GM20431 (cell line): ENCODE results near the gene KRTAP20-4.

Experiments used
- in situ Hi-C: fragments of 300-500 bp; cut with MseI, MboI; formaldehyde crosslinking; loops from one replicate; pipeline ENCODE4 v1.15.0; 2020; ENCODE audit warnings: low sequenced_read_pairs; ENCODE audit not compliant: unreplicated experiment

Gene KRTAP20-4

GRCh38 chr21:30620522-30620921 is at the start of gene KRTAP20-4:
Gene KRTAP20-4, plus strand, starts transcription at chr21:30620627.
- in situ Hi-C loops = no loop called here

GRCh38 chr21:30577766-30578165 is 42.7 kb upstream of the KRTAP20-4 start:
- in situ Hi-C loops = no loop called here

- in situ Hi-C loops = no loop called here
These were observed 41.1 kb upstream of the KRTAP20-4 start for GRCh38 chr21:30579346-30579745.

GRCh38 chr21:30580132-30580531 is 40.3 kb upstream of the KRTAP20-4 start:
- in situ Hi-C loops = no loop called here

- in situ Hi-C loops = no loop called here
These were observed 37.6 kb upstream of the KRTAP20-4 start for GRCh38 chr21:30582870-30583269.

- in situ Hi-C loops = no loop called here
These were observed 30.1 kb upstream of the KRTAP20-4 start, which contains the start of gene KRTAP22-2 for GRCh38 chr21:30590297-30590696. Gene KRTAP22-2, minus strand, starts transcription at chr21:30590397.

GRCh38 chr21:30592140-30592539 is 28.3 kb upstream of the KRTAP20-4 start, which contains the start of gene KRTAP6-3:
Gene KRTAP6-3, plus strand, starts transcription at chr21:30592440. Its CDS starts 6 bp downstream, at chr21:30592446.
- in situ Hi-C loops = no loop called here

- in situ Hi-C loops = no loop called here
These were observed 21.6 kb upstream of the KRTAP20-4 start, which contains the start of gene KRTAP6-2 for GRCh38 chr21:30598802-30599201. Gene KRTAP6-2, minus strand, starts transcription at chr21:30598902. Its CDS starts 28 bp downstream, at chr21:30598874.

GRCh38 chr21:30600787-30601186 is 19.6 kb upstream of the KRTAP20-4 start, which contains the start of gene KRTAP22-1:
Gene KRTAP22-1, plus strand, starts transcription at chr21:30601087.
- in situ Hi-C loops = no loop called here

GRCh38 chr21:30605968-30606367 is 14.5 kb upstream of the KRTAP20-4 start:
- in situ Hi-C loops = no loop called here

GRCh38 chr21:30612132-30612531 is 8.3 kb upstream of the KRTAP20-4 start:
- in situ Hi-C loops = no loop called here

GRCh38 chr21:30613836-30614235 is 6.6 kb upstream of the KRTAP20-4 start, which contains the start of gene KRTAP6-1:
Gene KRTAP6-1, minus strand, starts transcription at chr21:30613930. Its CDS starts 26 bp downstream, at chr21:30613904.
- in situ Hi-C loops = no loop called here

GRCh38 chr21:30615199-30615598 is 5.2 kb upstream of the KRTAP20-4 start:
- in situ Hi-C loops = no loop called here

- in situ Hi-C loops = no loop called here
These were observed 4.3 kb upstream of the KRTAP20-4 start, which contains the start of gene KRTAP20-1 for GRCh38 chr21:30616125-30616524. Gene KRTAP20-1, plus strand, starts transcription at chr21:30616425. Its CDS starts 30 bp downstream, at chr21:30616455.

GRCh38 chr21:30620080-30620479 is 347 bp upstream of the KRTAP20-4 start:
- in situ Hi-C loops = no loop called here

- in situ Hi-C loops = no loop called here
These were observed 2.9 kb downstream of the KRTAP20-4 start for GRCh38 chr21:30623362-30623761.

GRCh38 chr21:30625449-30626165 is 5.2 kb downstream of the KRTAP20-4 start:
- in situ Hi-C loops = no loop called here

GRCh38 chr21:30628109-30628508 is 7.7 kb downstream of the KRTAP20-4 start:
- in situ Hi-C loops = no loop called here

- in situ Hi-C loops = no loop called here
These were observed 8.8 kb downstream of the KRTAP20-4 start for GRCh38 chr21:30629200-30629599.

GRCh38 chr21:30634906-30635305 is 14.5 kb downstream of the KRTAP20-4 start, which contains the start of gene KRTAP20-2:
Gene KRTAP20-2, plus strand, starts transcription at chr21:30635206. Its CDS starts 58 bp downstream, at chr21:30635264.
- in situ Hi-C loops = no loop called here

- in situ Hi-C loops = no loop called here
These were observed 18.3 kb downstream of the KRTAP20-4 start for GRCh38 chr21:30638686-30639085.
